B cell (primary cell): Measurements from ENCODE around the gene NTN5. TPM values are rescaled to one million over a fixed set of nuclear protein-coding genes. Genes with fewer than 3 reads are reported as not detected.

Source experiments
- ATAC-seq: fragments of 200-7000 bp; cut with Tn5 transposase; one replicate; pipeline ENCODE4 v1.10.0; 2021; ENCODE audit warnings: low read depth, mild to moderate bottlenecking, moderate number of reproducible peaks, moderate library complexity
- CTCF ChIA-PET: fragments of 350-600 bp; sonication (Branson Sonifier 250); formaldehyde crosslinking; loops from one replicate; lab custom pipeline; 2021; ENCODE audit warnings: antibody characterized with exemption, inconsistent platforms; lab: Charles Lee
- POLR2A ChIA-PET: fragments of 350-600 bp; sonication (Branson Sonifier 250); formaldehyde crosslinking; loops from one replicate; lab custom pipeline; 2021; ENCODE audit warnings: antibody characterized with exemption; lab: Charles Lee
- DNase-seq: peaks from one replicate; pipeline ENCODE4 v3.0.0; 2013
- H2AFZ ChIP-seq: 2 replicates; pipeline ENCODE4 v1.6.1; 2012; ENCODE audit warnings: mild to moderate bottlenecking, low read depth, low read length; ENCODE audit not compliant: insufficient read depth, poor library complexity, severe bottlenecking
- H3K27ac ChIP-seq, 2 donors: 1 replicate in 1 of 2; 2 replicates in 1 of 2; pipeline ENCODE4 v1.5.1; 2012 to 2013; ENCODE audit warnings: low read length in 2 of 2, mild to moderate bottlenecking in 2 of 2, moderate library complexity in 1 of 2
- H3K27me3 ChIP-seq, 4 experiments: fragments of 200-600 bp in 1 of 4; sonication (generic) in 1 of 4; replicated peaks in 1 of 4; 1 replicate in 2 of 4; 2 replicates in 2 of 4; pipeline versions ENCODE4 v1.6.1 to v1.7.0; 2013 to 2016; ENCODE audit warnings: low read length in 3 of 4, mild to moderate bottlenecking in 2 of 4, mixed read lengths in 1 of 4, moderate library complexity in 1 of 4; ENCODE audit not compliant: insufficient read depth in 4 of 4, control insufficient read depth in 3 of 4; ENCODE audit errors: control extremely low read depth in 1 of 4
- H3K36me3 ChIP-seq, 2 experiments: replicated peaks in 1 of 2; 1 replicate in 1 of 2; 2 replicates in 1 of 2; pipeline versions ENCODE4 v1.6.1 to v1.7.1; 2013; ENCODE audit warnings: low read length in 1 of 2; ENCODE audit not compliant: insufficient read depth in 2 of 2, control insufficient read depth in 1 of 2; ENCODE audit errors: control extremely low read depth in 1 of 2, extremely low read depth in 1 of 2
- H3K4me1 ChIP-seq, 2 donors: fragments of 200-600 bp in 1 of 2; sonication (generic) in 1 of 2; 1 replicate in 1 of 2; 2 replicates in 1 of 2; pipeline versions ENCODE4 v1.5.1 to v1.6.1; 2013 to 2017; ENCODE audit warnings: low read length in 2 of 2; ENCODE audit not compliant: control insufficient read depth in 2 of 2, insufficient read depth in 2 of 2
- H3K4me2 ChIP-seq: replicated peaks from 2 replicates; pipeline ENCODE3; 2012; ENCODE audit warnings: mild to moderate bottlenecking, low read depth, low read length; ENCODE audit not compliant: poor library complexity, severe bottlenecking
- H3K4me3 ChIP-seq, 5 experiments: fragments of 200-600 bp in 1 of 5; sonication (generic) in 1 of 5; 1 replicate in 3 of 5; 2 replicates in 2 of 5; pipeline versions ENCODE4 v1.5.1 to v1.7.0; 2011 to 2016; ENCODE audit warnings: low read length in 4 of 5, mild to moderate bottlenecking in 4 of 5, low read depth in 2 of 5, control low read depth in 1 of 5, moderate library complexity in 1 of 5; ENCODE audit not compliant: insufficient read depth in 1 of 5; ENCODE audit errors: control extremely low read depth in 1 of 5, extremely low read depth in 1 of 5
- H3K79me2 ChIP-seq: fragments of 200-600 bp; sonication (generic); one replicate; pipeline ENCODE4 v1.6.0; 2016; ENCODE audit warnings: low read length; ENCODE audit not compliant: control insufficient read depth, insufficient read depth
- H3K9ac ChIP-seq: fragments of 200-600 bp; sonication (generic); 2 replicates; pipeline ENCODE4 v1.6.1; 2017; ENCODE audit warnings: mild to moderate bottlenecking, low read length, moderate library complexity
- H3K9me3 ChIP-seq, 3 donors: one replicate each; pipeline versions ENCODE4 v1.6.1 to v1.7.1; 2013; ENCODE audit warnings: low read length in 2 of 3; ENCODE audit not compliant: control insufficient read depth in 2 of 3, insufficient read depth in 1 of 3; ENCODE audit errors: control extremely low read depth in 1 of 3
- H4K20me1 ChIP-seq: 2 replicates; pipeline ENCODE4 v1.6.0; 2012; ENCODE audit warnings: mild to moderate bottlenecking, low read length; ENCODE audit not compliant: insufficient read depth, control insufficient read depth, poor library complexity, severe bottlenecking
- H3K27ac Mint-ChIP-seq: one replicate; pipeline ENCODE4 v1.8.0; 2021; ENCODE audit warnings: mixed read lengths
- H3K27me3 Mint-ChIP-seq: one replicate; pipeline ENCODE4 v1.8.0; 2021; ENCODE audit warnings: mixed read lengths
- H3K4me1 Mint-ChIP-seq: one replicate; pipeline ENCODE4 v1.8.0; 2021; ENCODE audit warnings: mixed read lengths
- H3K4me3 Mint-ChIP-seq: one replicate; pipeline ENCODE4 v1.8.0; 2021; ENCODE audit warnings: mixed read lengths
- H3K9me3 Mint-ChIP-seq: one replicate; pipeline ENCODE4 v1.8.0; 2022; ENCODE audit warnings: mixed read lengths; ENCODE audit not compliant: insufficient read depth
- WGBS: methylation state at CpG from one replicate; pipeline ENCODE4 v1.1.5; 2013; ENCODE audit warnings: missing lambda C conversion rate; ENCODE audit not compliant: insufficient coverage; 5-methylcytosine and 5-hydroxymethylcytosine counted together
- intact Hi-C: fragments of 100-400 bp; cut with micrococcal nuclease; formaldehyde crosslinking; loops from one replicate; pipeline ENCODE4 v1.10.0; 2022
- polyA plus RNA-seq: library from polyadenylated mRNA; depleted of rRNA; stranded (reverse); fragments of >200 nt; gene quantifications from 2 replicates; pipeline ENCODE4 v1.2.3, GENCODE V29; 2012
- total RNA-seq, 2 donors: library from RNA; stranded (reverse); fragments of 120-200 nt in 1 of 2; gene quantifications; 1 replicate in 1 of 2; 2 replicates in 1 of 2; pipeline versions ENCODE4 v1.2.3 to v1.2.4, GENCODE V29; 2013 to 2022
- TF ChIP-seq, protein P1 (sequence below): fragments of 200-600 bp; IDR thresholded peaks from one replicate; pipeline ENCODE4 v1.8.0; 2022; ENCODE audit warnings: antibody characterized with exemption, mild to moderate bottlenecking

The NTN5 gene
- total and polyA plus RNA-seq, 2 donors (not counting 1 experiment from before 2014, with no cell fraction given) = 1.2 to 1.8 TPM

DNA sequence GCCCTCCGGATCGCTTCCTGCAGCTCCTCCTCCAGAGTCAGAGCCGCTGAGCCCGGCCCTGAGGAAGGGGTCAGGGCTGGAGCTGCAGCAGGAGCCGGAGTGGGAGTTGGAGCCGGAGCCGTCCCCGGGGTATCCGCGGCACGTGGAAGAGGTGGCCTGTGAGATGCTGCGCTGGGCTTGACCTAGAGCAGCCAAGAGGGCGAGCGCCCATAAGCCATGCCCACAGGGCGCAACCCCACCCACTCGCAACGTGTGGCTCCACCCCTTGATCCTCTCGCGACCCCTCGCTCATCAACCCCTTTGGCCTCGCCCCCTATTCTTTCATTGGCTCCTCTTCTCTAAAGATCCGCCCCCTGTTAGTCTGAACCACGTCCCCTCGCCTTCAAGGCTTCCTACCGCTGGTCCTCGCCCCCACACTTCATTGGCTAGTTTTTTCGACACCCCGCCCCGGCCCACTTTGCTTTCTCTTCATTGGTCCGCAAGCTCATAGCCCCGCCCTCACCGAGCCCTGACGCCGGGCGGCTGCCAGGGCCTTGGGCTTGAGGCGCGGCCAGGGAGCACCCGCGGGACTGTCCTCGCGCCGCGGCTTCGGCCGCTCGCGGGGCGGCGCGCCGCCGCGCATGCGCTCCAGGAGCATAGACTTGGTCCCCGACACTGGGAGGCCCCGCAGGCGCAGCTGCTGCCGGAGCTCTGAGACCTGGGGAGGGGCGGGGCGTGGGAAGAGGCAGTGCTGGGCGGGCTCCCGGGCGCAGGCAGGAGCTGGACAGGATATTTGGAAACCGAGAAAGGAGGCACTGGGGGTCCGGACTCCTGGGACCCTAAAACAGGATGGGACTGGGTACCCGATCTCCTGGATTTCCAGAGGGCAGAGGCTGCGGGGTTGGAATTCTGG lies 41.3 kb upstream of the NTN5 start:
- WGBS = under 1% methylated on average over 67 of the region's 67 CpGs
- Histone ChIP-seq H3K36me3 (no peaks in the 10 kb centered on the region), H4K20me1 (no peaks in the 10 kb centered on the region), H3K9ac (peak overlapping the region; percentile 86), H3K27ac (peak overlapping the region; percentile 67 to 76), H3K4me1 (peaks cover 14 to 22% of the 10 kb centered on the region in 2 donors), H3K9me3 (no peaks in the 10 kb centered on the region), H3K4me2 (peak overlapping the region; percentile 97), H3K4me3 (peak overlapping the region; percentile 39 to 86 (median 74)), H3K27me3 (no peaks in the 10 kb centered on the region), H2AFZ (peak overlapping the region; percentile 96), H3K79me2 (peaks cover 5% of the 10 kb centered on the region)
- ChIA-PET CTCF (interaction anchor here (1.5 to 1.6 kb wide), 2 partner anchors 19 to 25 kb away, joined by 3 to 5 read pairs; no protein-coding TSS in a partner anchor), POLR2A (interaction anchor here (0.6 kb wide), 1 partner anchor 66 kb away, joined by 5 read pairs; no protein-coding TSS in a partner anchor)
- H3K27me3 Mint-ChIP-seq = no peaks in the 10 kb centered on the region
- ATAC-seq (peak; percentile 90), DNase-seq (peak; percentile 99)
- peaks cover 21% of the 10 kb centered on the region for H3K4me1 Mint-ChIP-seq
- TF ChIP-seq, protein P1, sequence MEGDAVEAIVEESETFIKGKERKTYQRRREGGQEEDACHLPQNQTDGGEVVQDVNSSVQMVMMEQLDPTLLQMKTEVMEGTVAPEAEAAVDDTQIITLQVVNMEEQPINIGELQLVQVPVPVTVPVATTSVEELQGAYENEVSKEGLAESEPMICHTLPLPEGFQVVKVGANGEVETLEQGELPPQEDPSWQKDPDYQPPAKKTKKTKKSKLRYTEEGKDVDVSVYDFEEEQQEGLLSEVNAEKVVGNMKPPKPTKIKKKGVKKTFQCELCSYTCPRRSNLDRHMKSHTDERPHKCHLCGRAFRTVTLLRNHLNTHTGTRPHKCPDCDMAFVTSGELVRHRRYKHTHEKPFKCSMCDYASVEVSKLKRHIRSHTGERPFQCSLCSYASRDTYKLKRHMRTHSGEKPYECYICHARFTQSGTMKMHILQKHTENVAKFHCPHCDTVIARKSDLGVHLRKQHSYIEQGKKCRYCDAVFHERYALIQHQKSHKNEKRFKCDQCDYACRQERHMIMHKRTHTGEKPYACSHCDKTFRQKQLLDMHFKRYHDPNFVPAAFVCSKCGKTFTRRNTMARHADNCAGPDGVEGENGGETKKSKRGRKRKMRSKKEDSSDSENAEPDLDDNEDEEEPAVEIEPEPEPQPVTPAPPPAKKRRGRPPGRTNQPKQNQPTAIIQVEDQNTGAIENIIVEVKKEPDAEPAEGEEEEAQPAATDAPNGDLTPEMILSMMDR = no peak
- no peaks in the 10 kb centered on the region for H3K9me3 Mint-ChIP-seq
- H3K4me3 Mint-ChIP-seq = peak overlapping the region; percentile 89
- intact Hi-C loops = loop anchor here (1.0 kb wide), 7 partner anchors 24 to 186 kb away; partner anchors contain the start of genes CA11, NUCB1, RPL18 and SPHK2
- peak overlapping the region; percentile 82 for H3K27ac Mint-ChIP-seq
